HG03196 (cell line): ENCODE results near the gene BCL2.

Source experiments
- ATAC-seq: cut with Tn5 transposase; IDR thresholded peaks from one replicate; pipeline ENCODE4 v1.9.1; 2021; ENCODE audit not compliant: unreplicated experiment

The BCL2 gene

DNA sequence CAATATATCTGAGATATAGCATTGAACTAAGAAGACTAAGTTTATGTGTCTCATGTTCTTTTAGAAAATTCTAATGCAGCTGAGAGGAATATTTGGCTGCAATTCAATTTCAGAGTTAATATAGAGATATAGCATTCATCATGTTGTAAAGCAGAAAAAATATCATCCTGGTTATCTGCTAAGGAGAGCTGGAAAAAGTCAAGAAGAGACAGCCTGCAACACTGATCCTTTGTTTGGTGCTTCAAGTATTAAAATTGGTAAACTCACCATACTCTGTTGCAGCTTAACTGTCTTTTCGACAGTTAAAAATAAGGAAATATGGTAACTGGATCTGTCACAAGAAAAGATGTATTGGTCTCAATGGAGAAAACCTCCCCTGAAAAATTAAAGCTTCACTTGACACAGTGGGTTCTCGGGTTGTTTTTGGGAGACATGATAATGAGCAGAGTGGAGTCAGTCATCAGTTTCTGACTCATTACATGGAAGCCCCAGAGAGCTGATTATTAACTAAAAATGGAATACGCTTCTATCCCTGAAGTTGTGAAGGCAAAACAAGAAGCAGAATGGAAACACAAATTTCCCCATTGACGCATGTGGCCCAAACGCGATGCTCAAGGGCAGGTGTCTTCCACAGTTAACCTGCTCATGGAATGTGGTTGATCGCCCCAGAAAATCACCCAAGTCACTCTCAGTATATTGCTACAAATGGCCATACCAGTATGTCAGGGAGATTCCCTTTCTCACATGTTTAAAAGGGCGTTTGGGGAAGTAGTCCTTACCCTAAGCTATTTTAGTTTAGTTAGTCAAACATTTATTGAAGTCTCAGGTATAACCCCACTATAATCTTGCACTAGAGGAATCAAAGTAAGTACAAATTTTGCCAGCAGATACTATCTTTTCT lies 8.2 kb downstream of the BCL2 start:
- peak; percentile 66 for ATAC-seq

DNA sequence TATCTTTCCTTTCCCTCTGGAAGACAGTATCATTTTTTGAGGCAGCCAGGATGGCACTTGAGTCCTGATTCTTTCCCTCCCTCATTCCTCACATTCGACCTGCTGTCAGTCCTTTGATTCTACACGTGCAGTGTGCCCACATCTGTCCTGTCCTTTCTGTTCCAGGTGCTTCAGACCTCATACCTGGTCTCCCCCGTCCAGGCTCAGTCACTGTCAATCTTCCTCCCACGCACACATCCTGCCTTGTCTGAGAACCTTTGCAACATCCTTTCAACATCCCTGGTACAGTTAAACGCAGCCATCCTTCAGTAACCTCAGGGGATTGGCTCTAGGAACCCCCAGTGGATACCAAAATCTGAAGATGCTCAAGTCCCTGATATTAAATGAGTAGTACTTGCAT lies 10.1 kb downstream of the BCL2 start:
- no peak for ATAC-seq

DNA sequence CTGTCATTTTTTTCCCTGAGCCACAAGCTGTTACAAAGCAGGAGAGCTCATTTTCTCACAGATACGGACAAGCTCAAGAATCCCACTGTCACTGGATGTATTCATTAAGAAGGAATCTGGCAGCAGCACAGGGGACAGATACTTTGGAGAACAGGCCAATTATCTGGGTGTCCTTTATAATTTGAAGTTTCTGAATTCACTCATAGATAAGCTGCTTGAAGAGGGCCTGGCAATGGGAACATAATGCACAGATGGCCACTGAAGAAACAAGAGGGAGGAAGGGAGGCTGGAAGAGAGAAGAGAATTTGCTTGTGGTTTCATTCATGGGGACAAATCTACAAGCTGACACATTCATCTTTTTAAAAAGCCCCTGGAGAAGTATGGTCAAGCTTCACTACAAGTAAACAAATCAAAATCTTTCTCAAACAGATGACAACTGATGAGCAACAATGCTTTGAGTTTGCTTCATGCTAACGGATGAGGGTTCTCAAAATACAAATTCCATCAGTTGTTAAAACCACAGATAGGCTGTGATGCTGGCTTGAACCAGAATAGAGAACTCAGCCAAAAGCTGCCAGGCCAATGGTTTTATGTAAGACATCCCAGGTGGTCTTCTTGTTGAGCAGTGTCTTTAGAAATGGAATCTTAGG lies 11.9 kb downstream of the BCL2 start:
- no peak for ATAC-seq

DNA sequence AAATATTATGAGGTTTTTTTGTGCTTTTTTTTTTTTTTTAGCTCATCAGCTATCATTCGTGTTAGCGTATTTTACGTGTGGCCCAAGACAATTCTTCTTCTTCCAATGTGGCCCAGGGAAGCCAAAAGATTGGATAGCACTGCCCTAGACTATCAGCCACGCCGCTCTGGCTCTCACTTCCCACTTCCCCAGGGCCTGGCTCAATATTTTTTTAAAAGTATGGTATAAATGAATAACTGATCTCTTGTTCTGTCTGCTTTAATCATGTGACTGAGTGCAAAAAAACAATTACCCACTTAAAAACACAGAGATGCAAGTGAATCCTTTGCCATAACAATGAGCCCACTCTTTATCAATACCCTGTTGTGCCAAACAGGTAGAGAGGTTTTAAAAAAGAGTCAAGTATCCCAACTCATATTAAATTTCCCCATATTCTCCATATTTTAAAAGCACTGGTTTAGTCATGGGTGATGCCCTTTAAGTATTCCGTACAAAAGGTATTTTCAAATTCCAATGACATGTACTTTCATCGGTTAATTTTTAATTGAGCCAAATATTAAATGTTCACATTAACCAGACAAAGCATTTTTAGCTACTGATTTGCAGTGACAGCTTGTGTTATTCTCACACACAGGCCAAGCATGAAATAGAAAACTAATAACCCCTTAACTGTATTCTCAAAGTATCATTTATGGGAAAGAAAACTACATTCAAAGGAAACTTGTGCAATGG lies 12.6 kb downstream of the BCL2 start:
- no peak for ATAC-seq

DNA sequence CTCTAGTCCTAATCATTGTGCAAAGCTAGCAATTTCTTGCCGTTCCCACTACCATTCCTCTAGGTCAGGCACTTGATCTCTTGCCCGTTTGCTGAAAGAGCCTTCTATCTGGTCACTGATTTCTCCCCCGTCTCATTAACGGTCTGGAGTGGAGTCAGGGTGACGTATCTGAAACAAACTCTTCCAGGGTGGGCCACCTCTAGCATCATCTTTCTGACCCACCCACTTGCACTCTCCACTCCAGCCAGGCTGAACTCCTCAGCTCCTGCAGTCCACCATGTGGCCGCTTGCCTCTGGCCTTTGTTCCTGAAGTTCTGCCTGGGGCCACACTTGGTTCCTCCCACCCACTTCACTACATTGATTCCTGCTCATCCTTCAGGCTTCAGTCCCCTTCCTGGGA lies 13.3 kb downstream of the BCL2 start:
- no peak for ATAC-seq

DNA sequence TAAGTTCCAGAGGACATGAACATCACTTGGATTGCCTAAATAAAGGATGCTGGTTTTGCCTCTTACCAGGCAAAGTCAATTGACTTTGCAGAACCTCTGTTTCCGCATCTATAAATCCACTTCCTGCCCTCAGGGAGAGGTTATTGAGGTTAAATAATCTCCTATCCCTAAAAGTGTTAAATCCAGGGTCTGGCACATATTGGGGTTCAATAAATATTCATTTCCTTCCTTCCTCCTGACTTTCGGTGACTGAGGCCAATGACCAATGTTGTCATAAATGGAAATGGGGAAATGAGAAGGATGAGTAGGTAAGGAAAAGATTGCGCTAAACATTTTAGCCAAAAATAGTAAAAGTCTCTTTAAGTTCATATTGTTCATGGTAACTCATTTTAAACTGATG lies 16.0 kb downstream of the BCL2 start:
- ATAC-seq: no peak

DNA sequence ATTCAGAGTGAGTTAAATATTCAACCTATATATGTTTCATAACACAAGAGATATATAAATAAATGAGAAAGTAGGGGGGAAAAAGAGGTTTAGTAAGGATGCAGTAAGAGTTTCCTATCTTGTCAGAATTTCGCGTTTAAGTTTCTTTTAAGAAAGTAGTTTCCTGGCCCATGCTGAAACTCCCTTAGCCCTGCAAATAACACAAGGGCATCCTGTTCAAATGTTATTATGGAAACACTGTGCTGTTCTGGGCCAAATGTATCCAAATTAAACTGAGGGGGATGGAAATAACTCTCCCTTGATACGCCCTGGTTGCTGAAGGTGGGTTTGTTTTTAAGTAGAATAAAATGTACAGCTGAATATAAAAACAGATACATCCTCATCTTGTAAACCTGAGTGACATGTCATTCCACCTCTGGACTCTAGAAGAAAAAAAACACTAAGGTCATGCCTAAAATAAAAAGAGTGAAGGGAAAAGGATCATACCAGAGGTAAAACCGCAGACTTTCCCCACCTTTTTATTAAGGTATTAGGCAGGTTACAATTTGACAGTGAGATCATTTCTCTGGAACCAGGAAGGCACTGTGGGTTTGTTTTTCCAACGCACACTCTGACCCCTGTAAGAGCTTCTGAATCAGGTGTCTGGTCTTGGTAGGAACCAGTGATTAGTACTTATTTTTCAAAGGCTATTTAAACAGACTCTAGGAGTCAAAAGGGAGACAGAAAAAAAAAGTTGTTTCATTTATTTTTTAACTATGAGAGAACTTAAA lies 16.7 kb downstream of the BCL2 start:
- no peak for ATAC-seq

DNA sequence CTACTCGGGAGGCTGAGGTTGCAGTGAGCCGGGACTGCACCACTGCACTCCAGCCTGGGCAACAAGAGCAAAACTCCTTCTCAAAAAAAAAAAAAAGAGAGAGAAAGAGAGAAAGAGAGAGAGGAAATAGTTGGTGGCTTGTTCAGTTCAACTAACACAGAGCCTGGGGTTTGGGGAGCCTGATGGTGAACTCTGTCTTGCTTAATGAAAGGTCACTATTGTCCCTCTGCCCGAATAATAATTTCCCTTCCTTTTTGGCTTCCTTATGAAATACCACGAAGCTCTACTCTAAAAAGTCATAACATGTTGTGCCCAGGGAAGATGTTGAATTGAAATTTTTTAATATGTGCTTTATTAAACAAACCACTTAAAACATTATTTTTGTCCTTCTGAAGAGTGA lies 17.3 kb downstream of the BCL2 start:
- ATAC-seq: no peak

DNA sequence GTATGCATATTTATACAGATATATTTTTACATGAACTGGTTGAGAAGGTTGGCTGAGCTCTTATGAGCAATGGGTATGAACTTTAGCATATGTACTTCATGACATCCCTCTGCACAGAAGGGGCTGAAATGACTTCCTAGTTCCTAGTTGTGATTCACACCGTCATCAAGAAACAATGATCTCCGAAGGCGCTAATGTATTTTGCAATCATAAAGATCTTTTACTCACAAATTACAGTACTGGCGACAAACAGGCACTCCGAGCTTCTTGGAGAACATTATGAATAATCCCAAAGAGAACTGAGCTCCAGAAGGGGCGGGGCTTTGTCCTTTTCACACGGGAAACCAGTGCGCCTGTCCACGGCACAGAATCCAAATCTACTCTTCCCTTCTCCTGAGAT lies 18.1 kb downstream of the BCL2 start:
- no peak for ATAC-seq

DNA sequence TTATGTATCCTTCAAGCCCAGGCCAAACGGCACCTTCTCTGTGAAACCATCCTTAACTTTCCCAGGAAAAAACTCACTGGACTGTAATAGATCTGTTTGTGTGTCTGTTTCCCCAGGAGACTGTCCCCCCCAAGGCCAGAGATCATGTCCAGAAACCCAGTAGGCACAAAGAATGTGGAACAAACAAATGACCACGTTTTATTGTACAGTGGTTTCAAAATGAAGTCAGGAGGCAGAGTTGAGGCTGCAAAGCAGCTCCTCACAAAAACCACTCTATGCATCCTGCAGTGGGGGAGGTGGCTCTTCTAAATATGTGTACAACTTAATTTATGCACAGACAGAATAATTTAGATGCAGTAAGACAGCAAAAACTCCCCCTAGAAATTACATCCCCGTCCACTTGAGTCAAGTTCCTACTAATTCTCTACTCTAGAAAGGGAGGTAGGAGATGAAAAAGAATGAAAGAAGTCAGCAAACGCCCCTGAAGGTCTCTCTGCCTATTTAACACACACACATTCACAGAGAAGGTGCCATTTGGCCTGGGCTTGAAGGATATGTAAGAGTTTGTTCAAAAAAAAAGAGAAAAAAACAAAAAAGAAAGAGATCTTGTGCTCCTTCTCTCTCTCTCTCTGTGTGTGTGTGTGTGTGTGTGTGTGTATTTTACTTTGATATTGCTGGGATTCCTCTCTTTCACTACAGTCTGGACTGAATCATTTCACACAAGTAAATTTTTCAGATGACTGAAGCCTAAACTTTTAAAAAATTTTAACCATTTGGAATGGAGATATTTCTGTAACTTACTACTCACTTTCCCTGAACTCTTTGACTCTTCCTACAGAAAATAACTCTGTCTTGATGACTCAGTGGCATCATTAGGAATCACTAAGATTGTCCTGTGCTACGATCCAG lies 19.5 kb downstream of the BCL2 start:
- peak; percentile 43 for ATAC-seq

DNA sequence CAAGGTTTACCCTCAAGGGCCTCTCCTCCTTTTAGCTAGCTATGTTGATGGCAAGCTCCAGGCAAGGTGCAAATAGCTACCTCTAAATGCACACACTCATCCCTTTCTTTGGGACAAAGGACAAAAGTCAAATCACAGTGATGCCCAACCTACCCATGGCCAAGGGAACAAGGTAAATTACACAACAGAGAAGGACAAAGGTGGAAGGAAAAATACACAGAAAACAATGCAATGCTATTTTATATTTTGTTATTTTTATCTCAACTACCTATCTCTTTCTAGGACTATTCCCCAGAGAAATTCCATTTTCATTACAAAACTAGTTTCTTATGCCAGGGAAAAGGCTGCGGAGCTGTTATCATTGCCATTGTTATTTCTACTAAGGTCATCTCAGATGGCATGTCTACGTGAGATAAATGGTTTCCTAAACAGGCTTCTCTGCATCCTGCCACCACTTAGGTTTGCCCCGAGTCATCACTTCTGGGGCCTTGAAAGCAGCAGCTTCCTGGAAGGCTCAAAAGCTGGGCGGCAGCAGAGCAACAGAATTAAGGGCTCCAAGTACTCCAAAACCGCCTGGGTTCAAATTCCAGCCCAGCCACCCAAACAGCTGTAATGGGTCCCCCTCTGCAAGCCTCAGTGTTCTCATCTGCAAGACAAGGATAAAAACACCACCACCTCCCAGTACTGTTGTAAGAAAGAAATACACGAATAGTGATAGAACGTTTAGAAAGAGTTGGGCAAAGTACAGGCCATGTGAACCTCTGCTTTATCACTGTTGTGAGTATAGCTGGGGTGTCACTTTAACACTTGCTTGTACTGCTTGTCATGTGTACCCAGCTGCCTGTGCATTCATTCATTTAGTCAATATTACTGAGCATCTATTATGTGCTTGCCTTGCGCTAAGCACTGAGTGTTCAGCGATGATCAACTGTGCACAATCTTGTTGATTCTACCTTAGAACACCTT lies 20.9 kb downstream of the BCL2 start:
- ATAC-seq: no peak

DNA sequence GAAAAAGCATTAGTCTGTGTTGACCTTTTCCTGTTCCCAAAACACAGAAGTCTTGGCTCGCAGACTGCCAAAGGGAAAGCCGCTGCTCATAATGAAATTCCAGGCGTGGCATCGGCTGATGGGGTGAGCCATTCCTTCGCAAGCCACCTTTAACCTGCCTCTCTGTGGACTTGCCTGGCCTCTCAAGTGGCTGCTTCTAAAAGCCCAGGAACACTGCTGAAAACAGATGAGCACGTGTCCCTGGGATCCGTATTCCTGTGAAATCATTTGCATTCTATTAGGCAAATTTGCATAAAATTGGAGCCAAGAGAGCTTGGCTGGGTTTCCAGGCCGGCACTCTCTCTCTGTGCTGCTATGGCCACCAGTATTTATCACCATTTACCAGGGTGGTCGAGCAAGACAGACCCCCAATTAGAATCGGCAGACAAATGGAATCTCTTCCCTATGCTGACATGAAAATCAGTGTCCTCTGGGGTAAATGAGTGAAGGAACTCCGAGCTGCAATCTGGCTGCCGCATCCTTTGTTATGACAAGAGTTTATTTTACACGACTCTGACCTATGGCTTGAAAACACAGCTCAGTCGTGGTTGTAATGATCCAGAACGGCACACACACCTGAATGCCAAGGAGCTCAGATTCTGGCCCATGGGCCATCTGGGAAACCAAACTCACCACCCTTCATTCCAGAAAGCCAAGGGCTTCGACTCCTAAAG lies 21.7 kb downstream of the BCL2 start:
- ATAC-seq: no peak

DNA sequence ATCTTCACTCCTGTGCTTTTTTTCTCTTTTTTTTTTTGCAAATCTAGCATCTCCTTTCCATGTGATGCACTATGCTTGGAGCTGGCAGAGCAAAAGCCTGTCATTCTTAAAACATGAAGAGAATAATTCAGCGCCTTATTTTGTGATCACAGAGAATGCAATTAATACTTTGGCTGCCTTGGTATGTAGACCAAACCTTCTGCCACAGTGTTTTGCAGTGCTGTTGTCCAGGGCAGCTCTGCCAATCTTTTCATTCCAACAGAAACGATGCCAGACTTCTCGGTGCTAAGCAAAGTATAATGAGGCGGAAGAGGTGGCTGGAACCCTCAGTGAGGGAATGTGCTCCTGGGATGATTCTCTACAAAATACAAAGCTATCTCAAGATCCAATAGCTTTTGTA lies 25.6 kb downstream of the BCL2 start:
- no peak for ATAC-seq

DNA sequence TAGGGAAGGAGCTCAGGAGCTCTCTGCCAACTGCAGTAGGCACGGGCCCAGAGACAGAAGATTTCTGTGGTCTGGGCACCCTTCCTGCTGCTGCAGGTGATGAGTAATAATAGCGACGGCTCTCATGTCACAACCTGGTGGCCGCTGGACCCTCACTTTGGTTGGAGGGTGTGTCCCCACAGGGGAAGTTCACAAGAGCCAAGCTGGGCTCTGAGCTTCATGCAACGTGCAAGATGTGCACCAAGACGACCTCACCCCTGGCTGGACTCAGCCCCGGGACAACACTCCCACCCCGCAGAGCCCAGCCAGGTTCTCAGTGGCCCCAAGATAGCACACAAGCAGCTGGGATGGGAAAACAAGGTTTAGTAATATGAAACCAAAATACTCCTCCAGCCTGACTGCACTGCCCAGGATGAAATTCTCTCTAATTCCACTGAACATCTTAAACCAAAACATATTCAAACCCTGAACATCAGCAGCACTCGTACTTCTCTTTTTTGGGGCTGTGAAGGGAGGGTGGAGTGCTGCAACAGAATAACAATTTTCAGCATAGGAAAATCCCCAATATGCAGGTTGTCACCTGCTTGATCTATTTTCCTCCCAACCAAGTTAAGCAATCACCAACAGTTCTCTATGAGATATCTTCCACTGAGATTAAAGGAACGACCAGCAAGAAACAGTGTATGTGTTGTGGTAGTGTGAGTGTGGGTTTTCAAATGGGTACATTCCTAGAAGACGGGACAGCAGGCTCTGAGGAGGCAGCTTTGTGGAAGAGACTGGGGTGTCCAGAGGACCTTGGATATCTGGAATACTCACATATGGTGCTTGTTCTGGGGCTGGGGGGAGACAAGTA lies 26.5 kb downstream of the BCL2 start:
- peak; percentile 68 for ATAC-seq

DNA sequence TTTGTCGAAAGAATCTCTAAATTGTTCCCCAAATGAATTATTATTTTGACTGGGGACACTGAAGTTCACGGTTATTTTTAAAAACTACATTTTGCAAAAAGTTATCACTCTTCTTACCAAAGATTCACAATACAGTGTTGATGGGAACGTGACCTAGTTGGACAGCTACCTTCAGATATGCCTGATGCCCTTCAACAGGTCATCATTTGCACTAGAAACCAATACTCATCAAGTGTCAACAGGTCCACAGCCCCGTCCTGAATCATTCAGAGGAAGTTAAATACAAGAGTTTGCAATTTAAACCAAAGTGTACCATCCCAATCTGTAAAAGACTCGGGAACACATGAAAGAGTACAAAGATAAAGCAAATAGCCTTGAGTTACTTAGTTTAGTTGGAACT lies 28.3 kb downstream of the BCL2 start:
- no peak for ATAC-seq

DNA sequence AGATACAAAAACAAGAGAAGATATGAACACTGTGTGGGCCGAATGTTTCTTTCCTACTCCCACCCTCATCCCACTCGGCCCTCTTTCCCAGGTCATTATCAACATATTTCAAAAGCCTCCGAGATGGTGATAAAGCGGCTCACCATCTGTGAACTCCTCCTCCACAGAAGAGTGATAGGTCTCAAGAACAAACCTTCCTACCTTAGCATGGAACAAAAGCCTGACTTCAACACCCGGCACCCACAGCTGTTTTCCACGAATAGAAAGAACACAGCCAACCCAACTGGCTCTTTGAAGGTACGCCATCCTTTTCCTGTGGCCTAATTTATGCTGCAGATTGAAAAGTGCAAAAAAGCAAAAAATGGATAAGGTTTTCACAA lies 28.8 kb downstream of the BCL2 start:
- no peak for ATAC-seq

DNA sequence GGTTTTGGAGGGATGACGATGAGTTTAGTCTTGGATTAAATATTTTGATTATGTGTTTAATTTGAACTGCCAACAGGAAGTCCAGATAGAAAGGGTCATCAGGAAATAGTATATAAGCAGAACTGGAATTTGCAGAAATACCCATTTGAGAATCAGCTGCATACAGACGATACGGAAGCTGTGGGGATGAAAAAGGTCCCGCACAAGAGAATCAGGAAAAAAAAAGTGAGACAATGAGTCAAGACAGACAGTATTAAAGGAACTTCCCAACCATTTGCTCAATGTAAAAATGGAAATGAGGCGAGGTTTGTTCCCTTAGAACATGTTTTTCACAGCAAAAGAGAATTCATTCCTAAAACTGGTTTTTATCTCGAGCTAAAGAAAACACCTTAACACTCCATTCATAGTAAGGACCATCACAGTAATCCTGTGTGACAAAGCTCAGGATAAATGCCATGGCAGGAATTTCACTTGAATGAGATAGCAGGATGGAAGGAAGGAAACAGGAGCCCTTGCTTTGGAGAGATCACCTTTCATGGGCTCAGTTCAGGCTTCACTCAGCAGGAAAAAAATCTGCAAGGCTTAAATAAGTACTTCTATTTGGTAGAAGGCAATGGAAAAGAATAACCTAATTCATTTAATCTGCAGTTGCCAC lies 29.3 kb downstream of the BCL2 start:
- ATAC-seq: no peak
